Sciatic nerve (tissue), 2 donors: ENCODE results near the gene NR6A1. TPM values are rescaled to one million over a fixed set of nuclear protein-coding genes. Genes with fewer than 3 reads are reported as not detected.

Experiments used
- ATAC-seq: fragments of 200-7000 bp; cut with Tn5 transposase; one replicate; pipeline ENCODE4 v1.9.1; 2020; ENCODE audit warnings: mild to moderate bottlenecking, moderate library complexity
- DNase-seq: peaks from one replicate; pipeline ENCODE4 v3.0.0-alpha.2; 2020; ENCODE audit warnings: low spot score
- intact Hi-C: fragments of 100-400 bp; cut with DNase I; formaldehyde crosslinking; loops from one replicate; pipeline ENCODE4 v1.14.2; 2022
- total RNA-seq: library from RNA; stranded (reverse); fragmentation: NEBNext Ultra II Directional; extraction: Animal tissue kit (Norgen Biotek cat#: 25700); gene quantifications from one replicate; pipeline ENCODE4 v1.2.1, GENCODE V29; 2021
- donor health status: DM: no; HTN: no; CAD: no.
- donor health status: DM: no; HTN: no; CAD: no.

The NR6A1 gene
- total RNA-seq, 1 donor from 2014 or later = 3.3 TPM

- DNase-seq (no peak), ATAC-seq (no peak)
- intact Hi-C loops = no loop called here
Observed at GRCh38 chr9:124507880-124508423, 263.2 kb downstream of the NR6A1 start.

DNA sequence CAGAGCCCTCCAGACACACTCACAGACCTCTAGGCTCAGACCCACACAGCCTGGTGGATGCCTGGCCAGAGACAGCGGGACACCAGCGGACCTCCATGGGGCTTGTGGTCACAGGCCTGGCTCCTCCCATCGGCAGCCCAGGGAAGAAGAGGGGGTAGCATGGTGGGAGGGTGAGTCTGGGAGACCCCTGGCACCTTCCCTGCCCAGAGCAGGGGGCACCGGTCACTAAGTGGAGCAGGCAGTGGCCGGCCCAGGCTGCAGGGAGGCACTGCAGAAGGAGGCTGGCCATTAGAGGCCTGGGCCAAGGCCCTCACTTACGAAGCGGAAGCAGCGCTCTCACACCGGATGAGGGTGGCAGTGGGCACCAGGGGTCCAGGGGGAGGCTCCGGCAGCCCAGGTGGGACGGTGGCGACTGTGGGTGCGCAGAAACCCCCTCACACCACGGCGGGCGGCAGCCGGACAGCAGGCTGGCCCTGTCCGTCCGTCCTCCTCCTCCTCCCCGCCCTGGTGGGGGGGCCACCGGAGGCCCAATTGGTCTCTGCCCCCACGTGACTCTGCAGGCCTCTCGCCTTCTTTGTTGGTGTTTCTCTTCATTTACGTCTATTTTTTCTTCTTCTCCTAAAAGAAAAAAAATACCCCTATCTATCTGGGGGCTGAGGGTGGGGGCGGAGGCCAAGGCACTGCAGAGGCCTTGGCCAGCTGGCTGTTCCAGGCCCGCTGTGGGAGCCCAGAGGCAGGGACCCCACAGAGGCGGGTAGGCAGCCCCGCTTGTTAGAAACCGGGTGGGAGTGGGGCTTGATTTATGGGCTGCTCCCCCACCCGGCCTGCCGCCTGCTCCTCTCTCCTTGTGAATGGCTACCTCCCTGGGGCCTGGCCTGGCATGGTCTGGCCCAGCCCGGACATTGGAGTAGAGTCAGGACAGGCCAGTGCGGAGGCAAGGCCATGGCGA, 263.9 kb downstream of the NR6A1 start, which contains the start of gene NR5A1:
Gene NR5A1, minus strand, starts transcription at position 469 of the 949 bp plus-strand sequence. CDS start 4,004 bp downstream, outside the sequence.
- peak; percentile 46 for DNase-seq
- ATAC-seq = no peak
- intact Hi-C loops = no loop called here

DNA sequence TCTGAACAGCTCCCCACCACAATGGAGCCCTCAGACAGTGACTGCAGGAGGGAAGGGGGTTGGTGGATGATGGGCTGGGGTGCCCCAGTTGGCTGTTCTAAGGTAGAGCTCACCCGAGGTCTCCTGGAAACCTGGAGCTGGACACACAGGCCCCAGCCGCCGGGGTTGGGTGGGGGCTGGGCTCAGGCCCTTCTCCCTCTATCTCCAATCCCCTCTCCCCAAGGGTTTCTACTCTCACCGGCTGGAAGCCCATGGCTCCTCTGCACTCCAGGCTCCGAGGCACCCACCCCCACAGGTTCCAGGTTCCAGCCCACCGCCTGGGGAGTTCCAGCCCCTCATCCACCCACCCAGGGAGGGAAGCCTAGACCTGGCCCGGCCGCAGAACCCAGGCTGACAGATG, 264.7 kb downstream of the NR6A1 start:
- no peak for DNase-seq
- intact Hi-C loops = no loop called here
- no peak for ATAC-seq

GRCh38 chr9:124505901-124506346, 265.2 kb downstream of the NR6A1 start:
- intact Hi-C loops = no loop called here

GRCh38 chr9:124505006-124505900, 265.9 kb downstream of the NR6A1 start:
- no peak for ATAC-seq
- DNase-seq = no peak
- intact Hi-C loops = no loop called here

More at GRCh38 chr9:124505901-124506346, 265.2 kb downstream of the NR6A1 start:
- ATAC-seq (no peak), DNase-seq (no peak)

- no peak for ATAC-seq
- no peak for DNase-seq
- intact Hi-C loops = no loop called here
Observed at GRCh38 chr9:124504530-124505005, 266.5 kb downstream of the NR6A1 start.

DNA sequence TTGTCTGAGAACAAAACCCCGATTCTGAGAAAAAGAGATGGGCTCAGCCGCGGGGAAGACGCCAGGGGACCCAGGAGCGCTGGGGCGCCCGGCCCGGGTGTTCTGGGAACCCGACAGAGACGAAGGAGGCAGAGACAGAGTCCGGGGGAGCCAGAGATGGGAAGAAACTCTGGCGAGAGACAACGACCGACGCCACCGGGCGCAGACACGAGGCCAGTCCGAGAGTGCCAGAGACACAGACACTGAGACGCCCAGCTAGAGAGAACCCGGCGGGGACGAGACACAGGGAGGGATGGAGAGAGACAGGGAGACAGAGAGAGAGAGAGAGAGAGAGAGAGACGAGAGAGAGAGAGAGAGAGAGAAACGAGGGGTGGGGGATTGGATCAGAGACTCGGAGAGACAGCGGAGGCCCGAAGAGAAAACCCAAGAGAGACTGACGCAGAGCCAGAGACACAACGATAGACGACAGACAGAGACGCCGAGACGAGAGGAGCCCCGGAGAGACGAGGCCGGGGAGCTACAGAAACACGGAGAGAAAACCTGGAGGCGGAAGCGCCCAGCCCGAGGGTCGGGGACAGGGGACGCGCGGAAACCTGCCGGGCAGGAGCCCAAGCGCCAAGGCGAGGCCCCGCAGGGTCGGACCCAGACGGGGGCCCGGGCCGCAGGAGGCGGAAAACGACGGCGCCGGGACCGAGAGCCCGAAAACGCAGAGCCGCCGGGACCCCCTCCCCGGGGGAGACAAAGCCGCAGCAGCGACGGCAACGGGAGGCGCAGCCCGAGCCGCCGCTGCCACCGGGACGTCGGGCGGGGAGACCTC, 267.2 kb downstream of the NR6A1 start:
- intact Hi-C loops = no loop called here
- ATAC-seq (no peak), DNase-seq (no peak)

GRCh38 chr9:124502711-124503702, 268.1 kb downstream of the NR6A1 start:
- ATAC-seq (no peak), DNase-seq (no peak)
- intact Hi-C loops = no loop called here

GRCh38 chr9:124501771-124502320, 269.3 kb downstream of the NR6A1 start:
- no peak for DNase-seq
- ATAC-seq = peak; percentile 11
- intact Hi-C loops = no loop called here

GRCh38 chr9:124500796-124501611, 270.1 kb downstream of the NR6A1 start:
- ATAC-seq (peak; percentile 8), DNase-seq (no peak)
- intact Hi-C loops = no loop called here

DNA sequence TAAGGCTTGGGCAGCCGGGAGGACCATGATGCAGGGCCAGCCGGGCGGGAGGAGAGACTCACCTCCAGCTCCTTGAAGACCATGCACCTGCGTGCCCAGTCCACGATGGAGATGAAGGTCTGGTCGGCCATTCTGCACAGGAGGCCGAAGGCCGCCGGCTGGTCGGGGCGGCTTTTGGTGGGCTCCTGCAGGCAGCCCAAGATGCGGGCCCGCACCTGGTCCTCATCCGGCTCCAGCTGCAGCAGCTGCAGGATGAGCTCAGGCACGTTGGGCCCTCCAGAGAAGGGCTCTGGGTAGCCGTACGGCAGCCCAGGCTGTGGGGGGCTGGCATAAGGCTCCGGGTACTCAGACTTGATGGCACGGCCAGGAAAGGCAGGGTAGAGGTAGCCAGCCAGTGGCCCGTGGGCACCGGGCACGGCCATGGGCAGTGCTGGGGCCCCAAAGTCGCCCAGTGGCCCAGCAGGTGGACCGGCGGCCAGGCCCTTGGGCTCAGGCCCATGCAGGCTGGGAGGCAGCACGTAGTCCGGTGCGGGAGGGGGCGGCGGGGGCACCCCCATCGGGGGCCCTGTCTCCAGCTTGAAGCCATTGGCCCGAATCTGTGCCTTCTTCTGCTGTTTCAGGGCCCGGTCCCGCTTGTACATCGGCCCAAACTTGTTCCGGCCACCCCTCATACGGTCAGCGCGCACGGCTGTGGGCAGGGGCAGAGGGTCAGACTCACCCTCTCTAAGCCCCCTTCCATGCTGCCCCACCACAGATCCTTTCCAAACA, 270.9 kb downstream of the NR6A1 start:
- intact Hi-C loops = no loop called here
- ATAC-seq = no peak
- no peak for DNase-seq

GRCh38 chr9:124499216-124499615, 271.9 kb downstream of the NR6A1 start:
- DNase-seq = no peak
- intact Hi-C loops = no loop called here
- no peak for ATAC-seq

DNA sequence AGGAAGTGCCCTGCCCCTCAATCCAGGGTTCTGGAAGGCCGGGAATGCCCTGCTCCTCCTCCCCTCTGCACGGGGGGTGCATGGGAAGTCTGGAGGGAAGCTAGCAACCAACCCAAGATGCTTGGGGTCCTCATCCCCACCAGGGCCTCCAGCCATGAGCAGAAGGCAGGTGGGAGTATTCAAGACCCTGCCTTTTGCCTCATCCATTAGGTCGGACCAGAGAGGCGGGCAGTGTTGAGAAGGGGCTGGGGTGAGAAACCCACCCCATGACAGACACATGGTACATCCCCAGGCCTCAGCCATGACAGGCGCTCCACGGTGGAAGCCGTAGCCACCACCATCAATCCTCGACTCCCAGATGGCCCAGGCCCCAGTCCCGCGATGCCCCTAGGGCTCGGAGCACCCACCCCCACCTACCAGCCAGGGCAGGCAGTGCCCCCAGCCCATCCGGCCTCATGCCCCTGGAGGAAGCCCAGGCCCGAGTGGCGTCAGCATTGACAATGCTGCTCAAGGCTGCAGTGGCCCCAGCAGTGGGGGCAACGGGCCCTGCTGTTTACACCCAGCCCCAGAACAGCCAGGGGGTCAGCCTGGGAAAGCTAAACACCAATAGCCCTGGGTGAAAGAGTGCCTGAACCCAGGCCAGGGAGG, 272.5 kb downstream of the NR6A1 start:
- intact Hi-C loops = no loop called here
- DNase-seq (no peak), ATAC-seq (no peak)

- DNase-seq = no peak
- no peak for ATAC-seq
- intact Hi-C loops = no loop called here
Observed at GRCh38 chr9:124498040-124498439, 273.1 kb downstream of the NR6A1 start.

DNA sequence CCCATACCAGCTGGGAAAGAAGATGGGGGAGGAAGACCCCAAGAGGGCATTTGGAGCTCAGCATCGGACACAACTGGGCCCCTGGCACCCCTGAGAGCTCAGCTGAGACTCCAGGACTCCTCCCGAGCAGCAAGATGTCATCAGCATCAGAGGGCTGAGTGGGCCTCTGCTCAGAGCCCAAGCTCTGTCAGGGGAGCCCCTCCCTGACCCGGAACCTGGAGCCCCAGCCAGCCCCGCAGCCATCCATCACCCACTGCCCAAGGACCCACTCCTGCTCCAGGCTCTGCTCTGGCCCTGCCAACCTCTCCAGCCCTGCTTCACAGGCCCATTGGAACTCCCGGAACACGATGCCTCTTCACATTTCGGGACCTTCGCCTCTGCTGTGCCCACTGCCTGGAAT, 273.7 kb downstream of the NR6A1 start:
- intact Hi-C loops = no loop called here

More for the DNA sequence above, 273.7 kb downstream of the NR6A1 start:
- ATAC-seq (no peak), DNase-seq (no peak)
